Measurements from ENCODE around the gene RNF183.

- no peak for TF ChIP-seq CTCF (IDR thresholded peaks at IDR 0.05)
- no peak for TF ChIP-seq POLR2A (IDR thresholded peaks at IDR 0.05)
- TF ChIP-seq POLR2AphosphoS5 (IDR thresholded peaks at IDR 0.05): no peak
- TF ChIP-seq EP300 (IDR thresholded peaks at IDR 0.05): no peak
Measured at GRCh38 chr9:113298311-113298710, 4.9 kb downstream of the RNF183 start.
